SK-N-MC (cell line): ENCODE data around the gene LYPD4.

Source experiments
- DNase-seq: peaks from one replicate; pipeline ENCODE4 v3.0.0-alpha.2; 2011; ENCODE audit warnings: low read depth, low spot score
- H3K27ac ChIP-seq: fragments of 200-600 bp; sonication (generic); 2 replicates; pipeline ENCODE4 v1.5.1; 2016; ENCODE audit warnings: mixed run types
- H3K36me3 ChIP-seq: fragments of 200-600 bp; sonication (generic); 2 replicates; pipeline ENCODE4 v1.6.1; 2017; ENCODE audit warnings: antibody characterized with exemption, low read length, mixed read lengths; ENCODE audit not compliant: insufficient read depth
- H3K4me3 ChIP-seq: fragments of 200-600 bp; sonication (generic); 2 replicates; pipeline ENCODE4 v1.5.1; 2016
- H3K9ac ChIP-seq: fragments of 200-600 bp; sonication (generic); 2 replicates; pipeline ENCODE4 v1.8.0; 2017; ENCODE audit warnings: mixed run types, mixed read lengths; ENCODE audit not compliant: insufficient read length
- H3K9me3 ChIP-seq: fragments of 200-600 bp; sonication (generic); 2 replicates; pipeline ENCODE4 v1.6.1; 2017; ENCODE audit warnings: low read depth, mild to moderate bottlenecking, antibody characterized with exemption, low read length, moderate library complexity, mixed read lengths
- EZH2 ChIP-seq: fragments of 200-600 bp; sonication (generic); IDR thresholded peaks from one replicate; pipeline ENCODE4 v1.6.1; 2017; ENCODE audit warnings: antibody characterized with exemption
- FOXP2 ChIP-seq: optimal IDR thresholded peaks from 2 replicates; pipeline ENCODE3; 2011; ENCODE audit warnings: mild to moderate bottlenecking, moderate library complexity; ENCODE audit not compliant: insufficient read depth; ENCODE audit errors: extremely low read length, control extremely low read depth
- POLR2AphosphoS5 ChIP-seq: IDR thresholded peaks from 2 replicates; pipeline ENCODE4 v1.6.1; 2012; ENCODE audit warnings: mild to moderate bottlenecking, low read depth, low read length, borderline replicate concordance

Gene LYPD4

DNA sequence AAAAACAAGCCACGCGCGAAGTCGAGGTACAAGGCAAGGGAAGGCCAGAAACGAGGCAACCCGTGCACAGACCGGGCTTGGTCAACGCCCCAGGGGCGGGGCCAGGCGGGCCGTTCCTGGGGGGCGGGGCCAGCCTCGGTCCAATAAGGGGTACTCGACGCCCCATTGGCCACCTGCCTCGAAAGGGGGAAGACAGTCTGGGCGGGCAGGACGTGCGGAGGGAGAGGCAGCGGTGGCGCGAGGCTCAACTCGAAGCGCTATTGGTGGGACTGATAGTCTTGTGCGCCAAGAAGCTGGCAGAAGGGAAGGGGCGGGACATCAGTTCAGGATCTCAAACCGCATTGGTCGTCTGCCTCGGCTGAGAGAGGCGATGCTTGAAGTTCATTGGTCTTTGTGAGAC is at the start of gene LYPD4:
Gene LYPD4, minus strand, starts transcription at position 83 of the 400 bp plus-strand sequence. CDS start 5,398 bp downstream, outside the sequence.
- TF ChIP-seq POLR2AphosphoS5 = no peak
- no peak for TF ChIP-seq FOXP2
- TF ChIP-seq EZH2 = no peak
- no peaks in the 10 kb centered on the region for H3K9me3 ChIP-seq
- no peak for DNase-seq
- no peak within 1 kb of the TSS for H3K27ac ChIP-seq
- no peak within 1 kb of the TSS for H3K4me3 ChIP-seq
- H3K9ac ChIP-seq = no peak within 1 kb of the TSS
- no peaks in the 10 kb centered on the region for H3K36me3 ChIP-seq

DNA sequence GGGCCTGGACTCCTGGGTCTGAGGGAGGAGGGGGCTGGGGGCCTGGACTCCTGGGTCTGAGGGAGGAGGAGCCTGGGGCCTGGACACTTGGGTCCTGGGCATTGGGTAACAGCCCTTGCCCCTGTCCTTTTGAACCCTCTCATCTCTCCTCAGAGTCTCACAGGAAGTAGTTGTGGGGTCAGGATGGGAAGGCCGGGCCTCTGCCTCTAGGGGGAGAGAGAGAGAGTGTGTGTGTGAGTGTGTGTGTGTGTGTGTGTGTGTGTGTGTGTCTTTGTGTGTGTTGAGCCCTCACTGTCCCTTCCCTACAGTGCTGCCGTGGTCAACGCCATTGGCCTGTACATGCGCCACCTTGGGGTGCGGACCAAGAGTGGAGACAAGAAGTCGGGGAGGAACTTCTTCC is 49.4 kb upstream of the LYPD4 start:
- no peak for DNase-seq
- H3K36me3 ChIP-seq = peaks cover 34% of the 10 kb centered on the region; the same call in 1 of the 2 replicates

DNA sequence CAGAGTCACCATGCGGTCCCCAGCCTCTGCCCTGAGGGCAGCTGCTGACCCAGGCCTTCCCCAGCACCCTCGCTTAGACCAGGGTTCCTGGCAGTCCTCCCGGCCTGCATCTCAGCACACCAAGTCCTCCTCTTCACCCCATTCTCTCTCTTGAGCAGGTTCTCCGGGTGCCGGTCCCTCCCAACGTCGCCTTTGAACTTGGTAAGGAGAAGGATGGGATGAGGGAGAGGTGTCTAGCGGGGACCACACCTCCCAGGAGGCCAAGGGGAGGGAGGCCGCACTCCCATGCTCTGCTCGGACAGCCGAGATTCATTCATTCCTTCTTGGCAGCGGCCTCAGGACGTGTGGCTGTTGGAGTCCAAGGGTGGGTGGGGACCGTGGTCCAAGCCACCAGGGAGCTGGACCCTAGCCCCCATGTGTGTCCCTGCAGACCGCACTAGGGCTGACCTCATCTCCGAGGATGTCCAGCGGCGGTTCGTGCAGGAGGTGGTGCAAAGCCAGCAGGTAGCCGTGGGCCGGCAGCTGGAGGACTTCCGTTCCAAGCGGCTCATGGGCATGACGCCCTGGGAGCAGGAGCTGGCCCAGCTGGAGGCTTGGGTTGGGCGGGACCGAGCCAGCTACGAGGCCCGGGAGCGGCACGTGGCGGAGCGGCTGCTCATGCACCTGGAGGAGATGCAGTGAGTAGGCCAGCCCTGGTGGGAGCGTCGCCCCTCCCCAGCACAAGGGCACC is 47.9 kb upstream of the LYPD4 start:
- peaks cover 30% of the 10 kb centered on the region; the same call in 1 of the 2 replicates for H3K36me3 ChIP-seq
- DNase-seq = no peak

More for the DNA sequence above, 49.4 kb upstream of the LYPD4 start:
- Histone ChIP-seq H3K27ac (no peak overlapping the region), H3K9me3 (no peaks in the 10 kb centered on the region), H3K9ac (no peak overlapping the region), H3K4me3 (no peak overlapping the region)
- no peak for TF ChIP-seq EZH2
- no peak for TF ChIP-seq FOXP2
- TF ChIP-seq POLR2AphosphoS5 = no peak

GRCh38 chr19:41890936-41891335 is 46.5 kb upstream of the LYPD4 start:
- TF ChIP-seq POLR2AphosphoS5 = no peak
- no peak for TF ChIP-seq EZH2
- no peak for TF ChIP-seq FOXP2
- Histone ChIP-seq H3K4me3 (no peak overlapping the region), H3K9ac (no peak overlapping the region), H3K9me3 (no peaks in the 10 kb centered on the region), H3K36me3 (peaks cover 30% of the 10 kb centered on the region; the same call in 1 of the 2 replicates), H3K27ac (no peak overlapping the region)
- DNase-seq = no peak

More for the DNA sequence above, 47.9 kb upstream of the LYPD4 start:
- Histone ChIP-seq H3K4me3 (no peak overlapping the region), H3K27ac (no peak overlapping the region), H3K9me3 (no peaks in the 10 kb centered on the region), H3K9ac (no peak overlapping the region)
- TF ChIP-seq POLR2AphosphoS5 (no peak), EZH2 (no peak), FOXP2 (no peak)

DNA sequence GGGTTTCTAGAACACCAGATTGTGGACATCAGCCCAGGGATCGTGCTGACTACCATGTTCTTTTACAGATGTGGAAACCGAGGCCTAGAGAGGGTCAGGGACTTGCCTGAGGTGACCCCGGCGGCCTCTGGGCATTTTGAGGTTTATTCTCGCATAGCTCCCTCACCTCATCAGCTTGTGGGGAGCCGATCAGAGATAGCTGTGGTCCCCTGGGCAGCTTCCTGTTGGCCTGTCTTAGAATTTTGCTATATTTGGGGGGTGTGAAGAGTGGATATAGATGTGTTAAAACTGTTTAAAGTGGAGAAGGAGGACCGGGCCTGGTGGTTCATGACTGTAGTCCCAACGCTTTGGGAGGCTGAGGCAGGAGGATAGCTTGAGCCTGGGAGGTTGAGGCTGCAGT is 45.4 kb upstream of the LYPD4 start:
- H3K4me3 ChIP-seq = no peak overlapping the region
- TF ChIP-seq POLR2AphosphoS5 = no peak
- no peak for TF ChIP-seq FOXP2
- no peak for TF ChIP-seq EZH2
- peaks cover 21% of the 10 kb centered on the region; the same call in 1 of the 2 replicates for H3K36me3 ChIP-seq
- H3K27ac ChIP-seq = no peak overlapping the region
- H3K9ac ChIP-seq = no peak overlapping the region
- DNase-seq = no peak
- H3K9me3 ChIP-seq = no peaks in the 10 kb centered on the region

- no peak overlapping the region for H3K4me3 ChIP-seq
- H3K9ac ChIP-seq = no peak overlapping the region
- TF ChIP-seq POLR2AphosphoS5 = no peak
- TF ChIP-seq EZH2 = no peak
- no peak for TF ChIP-seq FOXP2
- H3K36me3 ChIP-seq = peaks cover 19% of the 10 kb centered on the region; the same call in 1 of the 2 replicates
- H3K9me3 ChIP-seq = no peaks in the 10 kb centered on the region
- no peak for DNase-seq
- H3K27ac ChIP-seq = no peak overlapping the region
Observed at GRCh38 chr19:41888926-41889325, 44.4 kb upstream of the LYPD4 start.

- no peak for TF ChIP-seq EZH2
- no peak for TF ChIP-seq FOXP2
- TF ChIP-seq POLR2AphosphoS5 = no peak
- H3K9me3 ChIP-seq = no peaks in the 10 kb centered on the region
- peaks cover 19% of the 10 kb centered on the region; the same call in 1 of the 2 replicates for H3K36me3 ChIP-seq
- no peak overlapping the region for H3K27ac ChIP-seq
- DNase-seq = no peak
- H3K9ac ChIP-seq = no peak overlapping the region
- H3K4me3 ChIP-seq = no peak overlapping the region
Observed at GRCh38 chr19:41887711-41888382, 43.4 kb upstream of the LYPD4 start.
